CD4-positive, alpha-beta T cell treated with Interleukin-10 for 1 hour (primary cell): ENCODE data around the gene RNPEPL1.

Source experiments
- DNase-seq: peaks from one replicate; pipeline ENCODE4 v3.0.0-alpha.2; 2020

Gene RNPEPL1

DNA sequence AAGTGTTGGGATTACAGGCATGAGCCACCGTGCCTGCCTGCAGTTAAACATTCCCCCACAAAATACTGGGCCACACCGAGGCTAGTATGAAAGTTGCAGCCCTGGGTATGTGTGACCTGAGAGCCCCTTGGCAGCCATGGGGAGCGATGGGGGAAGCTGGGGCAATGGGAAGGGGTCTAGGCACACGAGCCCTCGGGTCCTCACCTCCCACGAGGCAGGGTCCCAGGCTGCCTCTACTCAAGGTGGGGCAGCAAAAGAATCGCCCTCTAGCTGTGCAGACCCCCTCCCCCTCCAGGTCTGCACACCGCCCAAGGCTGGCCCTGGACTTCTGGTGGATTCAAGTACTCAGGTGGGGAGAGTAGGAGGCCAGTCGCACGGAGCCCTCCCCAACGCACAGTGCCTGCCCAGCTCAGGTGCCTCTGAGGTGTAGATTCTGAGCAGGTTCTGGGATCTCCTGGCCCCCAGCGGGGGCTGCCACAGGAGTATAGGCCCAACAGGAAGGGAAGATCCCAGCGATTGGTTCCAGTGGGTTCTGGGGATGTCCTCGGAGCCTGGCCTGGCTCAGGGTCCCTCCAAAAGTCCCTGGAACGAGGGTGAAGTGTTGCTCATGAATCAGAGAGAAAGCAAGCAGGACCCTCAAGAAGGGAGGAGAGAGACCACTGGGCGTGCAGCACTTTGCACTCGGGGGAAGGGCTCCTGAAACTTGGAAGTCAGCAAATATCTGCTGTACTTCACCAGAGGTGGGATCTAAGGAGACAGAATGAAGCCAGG lies 59.6 kb downstream of the RNPEPL1 start:
- no peak for DNase-seq

DNA sequence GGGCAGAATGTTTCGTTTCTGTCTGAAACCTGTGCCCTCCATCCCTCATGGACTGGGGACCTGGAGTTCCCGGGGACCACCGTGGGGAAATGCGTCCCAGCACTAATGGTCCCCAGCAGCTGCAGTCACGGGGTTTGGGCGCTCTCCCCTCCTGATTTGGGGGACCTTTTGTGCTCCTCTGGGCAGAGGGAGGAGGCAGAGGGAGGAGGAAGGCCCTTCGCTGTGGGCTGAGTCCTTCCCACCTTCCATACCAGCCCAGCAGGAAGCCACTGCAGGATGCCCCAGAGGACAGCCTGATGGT lies 60.2 kb downstream of the RNPEPL1 start:
- DNase-seq, result no peak

DNA sequence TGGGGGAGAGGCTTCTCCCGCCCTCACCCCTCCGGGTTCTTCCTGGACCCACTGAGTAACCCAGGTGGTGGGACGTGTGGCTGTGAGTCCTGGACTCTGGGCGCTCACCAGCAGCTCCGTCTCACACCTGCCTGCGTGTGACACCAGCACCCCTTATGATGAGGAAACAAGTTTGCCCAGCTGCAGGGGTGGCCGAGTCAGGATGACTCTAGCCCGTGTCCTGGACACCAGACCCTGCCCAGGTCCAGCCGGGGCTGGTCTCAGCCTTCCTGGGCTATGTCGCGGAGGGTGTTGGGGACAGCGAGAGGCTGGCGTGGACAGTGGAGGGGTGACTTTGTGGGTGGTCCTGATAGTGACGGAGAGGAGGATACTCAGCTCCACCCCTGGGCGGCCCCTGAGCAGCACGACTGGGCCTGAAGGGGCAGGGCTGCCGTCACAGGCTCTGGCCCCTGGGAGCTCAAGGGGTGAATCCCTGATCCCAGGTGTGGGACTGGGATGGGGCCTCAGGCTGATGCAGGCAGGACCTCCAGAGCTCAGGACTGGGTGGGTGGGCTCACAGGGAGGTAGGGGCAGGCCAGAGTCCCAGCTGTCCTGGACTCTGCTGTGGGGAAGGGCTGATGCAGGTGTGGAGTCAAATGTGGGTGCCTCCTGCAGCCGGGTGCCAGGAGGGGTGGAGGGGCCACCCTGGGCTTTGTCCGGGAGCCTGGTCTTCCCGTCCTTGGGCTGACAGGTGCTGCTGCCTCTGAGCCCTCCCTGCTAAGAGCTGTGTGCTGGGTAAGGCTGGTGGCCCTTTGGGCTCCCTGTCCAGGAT lies 60.7 kb downstream of the RNPEPL1 start:
- no peak for DNase-seq

DNA sequence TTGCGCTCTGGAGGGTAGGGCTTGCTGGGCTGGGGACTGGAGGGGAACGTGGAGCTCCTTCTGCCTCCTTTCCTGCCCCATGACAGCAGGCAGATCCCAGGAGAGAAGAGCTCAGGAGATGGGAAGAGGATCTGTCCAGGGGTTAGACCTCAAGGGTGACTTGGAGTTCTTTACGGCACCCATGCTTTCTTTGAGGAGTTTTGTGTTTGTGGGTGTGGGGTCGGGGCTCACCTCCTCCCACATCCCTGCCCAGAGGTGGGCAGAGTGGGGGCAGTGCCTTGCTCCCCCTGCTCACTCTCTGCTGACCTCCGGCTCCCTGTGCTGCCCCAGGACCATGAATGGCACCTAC lies 61.3 kb downstream of the RNPEPL1 start:
- DNase-seq, result no peak

DNA sequence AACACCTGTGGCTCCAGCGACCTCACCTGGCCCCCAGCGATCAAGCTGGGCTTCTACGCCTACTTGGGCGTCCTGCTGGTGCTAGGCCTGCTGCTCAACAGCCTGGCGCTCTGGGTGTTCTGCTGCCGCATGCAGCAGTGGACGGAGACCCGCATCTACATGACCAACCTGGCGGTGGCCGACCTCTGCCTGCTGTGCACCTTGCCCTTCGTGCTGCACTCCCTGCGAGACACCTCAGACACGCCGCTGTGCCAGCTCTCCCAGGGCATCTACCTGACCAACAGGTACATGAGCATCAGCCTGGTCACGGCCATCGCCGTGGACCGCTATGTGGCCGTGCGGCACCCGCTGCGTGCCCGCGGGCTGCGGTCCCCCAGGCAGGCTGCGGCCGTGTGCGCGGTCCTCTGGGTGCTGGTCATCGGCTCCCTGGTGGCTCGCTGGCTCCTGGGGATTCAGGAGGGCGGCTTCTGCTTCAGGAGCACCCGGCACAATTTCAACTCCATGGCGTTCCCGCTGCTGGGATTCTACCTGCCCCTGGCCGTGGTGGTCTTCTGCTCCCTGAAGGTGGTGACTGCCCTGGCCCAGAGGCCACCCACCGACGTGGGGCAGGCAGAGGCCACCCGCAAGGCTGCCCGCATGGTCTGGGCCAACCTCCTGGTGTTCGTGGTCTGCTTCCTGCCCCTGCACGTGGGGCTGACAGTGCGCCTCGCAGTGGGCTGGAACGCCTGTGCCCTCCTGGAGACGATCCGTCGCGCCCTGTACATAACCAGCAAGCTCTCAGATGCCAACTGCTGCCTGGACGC lies 61.9 kb downstream of the RNPEPL1 start:
- no peak for DNase-seq
